Mononuclear cell (primary cell): ENCODE data around the gene RNFT2. TPM values are rescaled to one million over a fixed set of nuclear protein-coding genes. Genes with fewer than 3 reads are reported as not detected.
A peak's percentile ranks its signal among the peaks of the same experiment; 100 is the strongest.

ENCODE experiments used
- H3K27me3 ChIP-seq: 2 replicates; pipeline ENCODE4 v1.6.0; 2011; ENCODE audit warnings: low read length, control low read depth; ENCODE audit not compliant: insufficient read depth
- H3K4me1 ChIP-seq: 2 replicates; pipeline ENCODE4 v1.5.1; 2011; ENCODE audit warnings: mild to moderate bottlenecking, low read length, control low read depth; ENCODE audit not compliant: insufficient read depth
- H3K4me3 ChIP-seq: 2 replicates; pipeline ENCODE4 v1.5.1; 2011; ENCODE audit warnings: mild to moderate bottlenecking, low read length, moderate library complexity
- H3K9me3 ChIP-seq: 2 replicates; pipeline ENCODE4 v1.5.1; 2011; ENCODE audit warnings: low read depth, mild to moderate bottlenecking, control low read depth, low read length
- total RNA-seq: library from RNA; depleted of rRNA; stranded (reverse); fragments of >200 nt; gene quantifications from one replicate; pipeline ENCODE4 v1.2.3, GENCODE V29; 2012

Gene RNFT2
- total RNA-seq = 3.4 TPM

DNA sequence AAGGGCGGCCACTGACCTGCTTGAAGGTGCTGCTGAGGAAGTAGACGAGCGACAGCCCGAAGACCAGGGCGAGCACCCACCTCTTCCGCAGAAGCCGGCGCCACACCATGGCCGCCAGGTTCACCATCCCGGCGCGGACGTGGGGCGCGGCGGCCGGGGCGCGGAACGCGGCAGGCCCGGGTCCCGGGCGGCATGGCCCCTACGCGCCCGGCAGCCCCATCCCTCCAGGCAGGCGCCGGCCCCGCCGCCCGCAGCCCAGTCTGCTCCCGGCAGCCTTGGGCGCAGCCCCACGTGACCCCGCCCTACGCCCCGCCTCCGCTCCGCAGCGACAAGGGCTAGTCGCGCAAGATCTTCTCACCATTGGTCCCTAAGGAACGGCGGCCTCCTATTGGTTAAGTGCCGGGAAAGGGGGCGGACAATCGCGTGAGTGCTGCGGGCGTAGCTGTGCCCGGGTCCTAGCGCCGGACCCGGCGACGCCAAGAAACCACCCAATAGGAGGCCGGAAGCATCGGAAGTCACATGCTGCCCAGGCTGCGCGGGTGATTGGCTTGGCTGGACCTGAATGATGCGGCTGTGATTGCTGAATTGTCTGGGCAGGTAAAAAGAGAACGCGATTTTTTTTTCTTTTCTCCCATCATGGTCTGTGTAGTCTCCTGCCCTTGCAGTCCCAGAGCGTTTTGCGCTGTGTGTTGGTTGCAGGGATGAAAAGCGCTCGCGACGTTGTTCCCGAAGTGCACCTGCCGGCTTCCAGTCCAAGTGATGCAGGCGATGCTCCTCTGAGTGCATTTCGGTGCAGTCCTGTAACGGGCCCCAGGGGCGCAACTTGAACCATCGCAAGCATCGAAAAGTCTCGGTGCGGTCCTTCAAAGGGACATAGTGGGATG lies at the start of gene RNFT2, which contains the start of gene SPRING1:
TSS of gene RNFT2 (plus strand) at position 542 of the 884 bp plus-strand sequence. CDS start 2,183 bp downstream, outside the sequence.
TSS of gene SPRING1 (minus strand) at position 296 of the 884 bp plus-strand sequence. CDS start at position 127, 169 bp downstream.
- H3K4me3 ChIP-seq = peak within 1 kb of the TSS; percentile 82
- no peaks in the 10 kb centered on the region for H3K9me3 ChIP-seq
- no peaks in the 10 kb centered on the region for H3K27me3 ChIP-seq
- H3K4me1 ChIP-seq = peaks cover 24% of the 10 kb centered on the region

- Histone ChIP-seq H3K4me1 (peaks cover 34% of the 10 kb centered on the region), H3K4me3 (no peak overlapping the region), H3K9me3 (no peaks in the 10 kb centered on the region), H3K27me3 (peaks cover 3% of the 10 kb centered on the region)
Observed at GRCh38 chr12:116689521-116689920, 48.6 kb upstream of the RNFT2 start.

DNA sequence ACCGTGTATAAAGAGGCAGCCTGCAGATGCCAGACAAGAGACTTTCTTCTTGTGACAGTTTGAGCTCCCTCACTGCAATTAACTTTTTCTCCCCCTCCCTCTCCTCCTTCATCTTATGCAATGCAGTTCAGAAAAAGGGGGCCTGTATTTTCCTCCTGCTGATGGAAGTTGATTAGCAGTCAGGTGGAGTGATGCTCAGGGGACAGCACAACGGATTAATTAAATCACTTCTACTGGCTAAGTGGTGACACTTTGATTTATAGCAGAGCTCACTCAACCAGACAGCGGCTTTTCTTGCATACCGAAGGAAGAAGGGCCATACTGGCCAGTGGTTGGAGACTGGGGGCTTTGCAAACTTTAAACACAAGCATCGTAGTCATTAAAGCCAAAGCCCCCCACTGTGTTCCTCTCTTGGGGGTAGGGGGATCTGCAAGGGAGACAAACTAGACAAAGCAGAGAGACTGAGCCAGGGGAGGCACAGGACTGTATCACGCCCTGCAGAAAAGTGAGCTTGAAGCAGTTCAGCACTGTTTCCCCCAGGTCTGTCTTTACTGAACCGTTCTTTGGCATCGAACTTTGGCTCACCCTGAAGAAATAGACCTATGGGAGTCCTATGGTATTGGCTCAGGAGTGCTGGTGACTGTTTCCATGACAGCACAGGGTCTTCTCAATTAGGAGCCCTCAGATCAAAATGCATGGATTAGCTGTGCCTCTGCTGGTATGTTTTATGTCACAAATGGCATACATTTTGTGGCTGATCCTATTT lies 48.0 kb upstream of the RNFT2 start:
- H3K27me3 ChIP-seq = peaks cover 3% of the 10 kb centered on the region
- peaks cover 39% of the 10 kb centered on the region for H3K4me1 ChIP-seq
- no peaks in the 10 kb centered on the region for H3K9me3 ChIP-seq
- H3K4me3 ChIP-seq = no peak overlapping the region

- Histone ChIP-seq H3K27me3 (peaks cover 3% of the 10 kb centered on the region), H3K4me1 (peaks cover 42% of the 10 kb centered on the region), H3K9me3 (no peaks in the 10 kb centered on the region), H3K4me3 (no peak overlapping the region)
Observed at GRCh38 chr12:116691205-116691604, 46.9 kb upstream of the RNFT2 start.

- no peak overlapping the region for H3K4me3 ChIP-seq
- H3K4me1 ChIP-seq = peaks cover 42% of the 10 kb centered on the region
- H3K9me3 ChIP-seq = no peaks in the 10 kb centered on the region
- peaks cover 3% of the 10 kb centered on the region for H3K27me3 ChIP-seq
Observed at GRCh38 chr12:116691636-116692035, 46.5 kb upstream of the RNFT2 start.

- Histone ChIP-seq H3K9me3 (no peaks in the 10 kb centered on the region), H3K4me3 (no peak overlapping the region), H3K27me3 (peaks cover 3% of the 10 kb centered on the region), H3K4me1 (peaks cover 42% of the 10 kb centered on the region)
Observed at GRCh38 chr12:116692605-116693004, 45.5 kb upstream of the RNFT2 start.

DNA sequence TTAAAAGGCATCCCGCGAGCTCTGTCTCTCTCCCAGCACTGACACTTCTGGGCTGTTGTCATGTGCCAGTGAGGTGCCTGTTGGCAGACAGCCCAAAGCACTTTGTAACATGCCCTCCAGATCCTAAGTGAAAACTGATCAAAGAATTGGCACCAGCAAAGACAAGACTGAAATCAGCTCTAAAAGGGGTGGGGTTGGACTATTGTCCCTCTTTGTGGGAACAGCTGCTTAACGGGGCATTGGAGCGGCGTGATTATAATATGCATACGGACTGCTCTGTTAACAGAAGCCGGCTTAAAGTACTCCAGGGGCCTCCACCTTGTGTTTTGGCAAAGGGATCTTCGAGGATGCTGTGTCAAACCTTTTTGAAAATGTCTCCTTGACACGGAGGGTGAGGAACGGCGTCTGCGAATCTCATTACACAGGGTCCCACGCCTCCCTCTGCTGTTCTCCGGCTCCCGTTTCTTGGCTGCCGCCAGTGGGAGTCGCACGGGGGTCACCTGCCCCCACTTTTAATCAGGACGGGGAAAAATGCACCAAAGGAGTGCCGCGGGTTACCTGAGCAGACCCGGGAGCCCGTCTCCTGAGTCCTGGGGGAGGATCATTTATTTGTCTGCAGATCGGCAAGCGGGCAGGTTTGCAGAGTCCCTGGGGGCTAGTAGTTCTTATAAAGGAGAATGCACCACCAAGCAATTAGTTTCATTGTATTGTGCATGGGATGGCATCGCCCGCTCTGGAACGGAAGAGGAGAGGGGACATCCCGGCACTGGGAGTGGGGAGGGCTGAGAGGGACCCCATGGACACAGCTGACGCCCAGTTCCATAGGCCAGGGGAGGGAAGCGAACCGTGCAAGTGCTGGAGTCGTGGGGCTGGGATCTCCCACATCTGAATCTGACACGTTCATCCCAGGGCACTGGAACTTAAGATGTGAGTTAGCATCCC lies 44.6 kb upstream of the RNFT2 start:
- Histone ChIP-seq H3K4me3 (no peak overlapping the region), H3K27me3 (peaks cover 3% of the 10 kb centered on the region), H3K9me3 (no peaks in the 10 kb centered on the region), H3K4me1 (peaks cover 37% of the 10 kb centered on the region)

DNA sequence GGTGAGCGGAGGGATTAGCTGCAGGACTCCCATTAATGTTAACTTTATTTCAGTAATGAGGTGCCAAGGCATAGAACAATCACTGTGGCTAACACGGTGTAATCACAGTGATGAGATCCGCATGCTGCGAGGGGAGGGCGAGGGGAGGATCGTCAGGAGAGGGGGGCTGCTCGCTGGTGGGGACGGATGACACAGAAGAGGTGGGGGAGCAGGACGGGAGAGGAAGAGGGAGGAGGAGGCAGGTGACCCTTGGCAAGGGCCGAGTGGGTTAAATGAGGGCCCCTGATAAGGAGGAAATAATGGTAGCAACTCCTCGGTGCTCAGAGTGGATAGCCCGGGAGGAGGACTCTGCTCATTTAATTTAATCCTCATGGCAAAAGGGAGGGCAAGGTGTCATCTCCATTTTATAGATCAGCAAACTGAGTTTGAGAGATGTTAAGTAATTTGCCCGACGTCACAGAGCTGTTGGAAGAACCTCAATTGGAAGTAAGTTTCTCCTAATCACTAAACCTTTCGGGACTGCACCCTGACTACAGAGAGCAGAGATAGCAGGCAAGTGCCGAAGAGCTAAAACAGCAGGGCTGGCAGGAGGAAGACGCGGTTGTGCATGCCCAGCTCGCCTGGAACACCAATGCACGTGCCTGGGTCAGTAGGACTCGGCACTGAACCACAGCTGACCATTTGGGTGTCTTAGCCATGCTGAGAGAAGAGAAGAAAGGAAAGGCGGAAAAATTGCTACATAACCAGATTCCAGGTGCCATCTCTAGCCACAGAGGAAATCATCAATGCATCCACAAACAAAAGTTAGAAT lies 43.3 kb upstream of the RNFT2 start:
- H3K4me1 ChIP-seq = peaks cover 29% of the 10 kb centered on the region
- no peaks in the 10 kb centered on the region for H3K9me3 ChIP-seq
- no peak overlapping the region for H3K4me3 ChIP-seq
- H3K27me3 ChIP-seq = peaks cover 3% of the 10 kb centered on the region

DNA sequence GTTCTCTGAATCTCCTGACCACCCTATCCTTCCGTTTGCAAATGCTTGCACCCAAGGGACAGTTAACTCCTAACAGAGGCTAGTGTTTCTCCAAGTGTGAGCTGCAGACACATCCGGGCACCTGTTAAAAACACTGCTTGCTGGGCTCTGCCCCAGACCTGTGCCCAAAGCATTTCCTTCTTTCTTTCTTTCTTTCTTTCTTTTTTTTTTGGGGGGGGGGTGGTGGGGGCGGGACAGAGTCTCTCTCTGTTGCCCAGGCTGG lies 42.7 kb upstream of the RNFT2 start:
- no peaks in the 10 kb centered on the region for H3K9me3 ChIP-seq
- peaks cover 3% of the 10 kb centered on the region for H3K27me3 ChIP-seq
- peaks cover 23% of the 10 kb centered on the region for H3K4me1 ChIP-seq
- H3K4me3 ChIP-seq = no peak overlapping the region

GRCh38 chr12:116697305-116697704 lies 40.8 kb upstream of the RNFT2 start:
- no peaks in the 10 kb centered on the region for H3K9me3 ChIP-seq

GRCh38 chr12:116697716-116698115 lies 40.4 kb upstream of the RNFT2 start:
- peaks cover 18% of the 10 kb centered on the region for H3K4me1 ChIP-seq
- H3K27me3 ChIP-seq = peaks cover 3% of the 10 kb centered on the region
- H3K4me3 ChIP-seq = no peak overlapping the region
- no peaks in the 10 kb centered on the region for H3K9me3 ChIP-seq

More at GRCh38 chr12:116697305-116697704, 40.8 kb upstream of the RNFT2 start:
- Histone ChIP-seq H3K4me1 (peaks cover 22% of the 10 kb centered on the region), H3K27me3 (peaks cover 3% of the 10 kb centered on the region), H3K4me3 (no peak overlapping the region)

- H3K27me3 ChIP-seq = peaks cover 3% of the 10 kb centered on the region
Observed at GRCh38 chr12:116698116-116698515, 40.0 kb upstream of the RNFT2 start.

DNA sequence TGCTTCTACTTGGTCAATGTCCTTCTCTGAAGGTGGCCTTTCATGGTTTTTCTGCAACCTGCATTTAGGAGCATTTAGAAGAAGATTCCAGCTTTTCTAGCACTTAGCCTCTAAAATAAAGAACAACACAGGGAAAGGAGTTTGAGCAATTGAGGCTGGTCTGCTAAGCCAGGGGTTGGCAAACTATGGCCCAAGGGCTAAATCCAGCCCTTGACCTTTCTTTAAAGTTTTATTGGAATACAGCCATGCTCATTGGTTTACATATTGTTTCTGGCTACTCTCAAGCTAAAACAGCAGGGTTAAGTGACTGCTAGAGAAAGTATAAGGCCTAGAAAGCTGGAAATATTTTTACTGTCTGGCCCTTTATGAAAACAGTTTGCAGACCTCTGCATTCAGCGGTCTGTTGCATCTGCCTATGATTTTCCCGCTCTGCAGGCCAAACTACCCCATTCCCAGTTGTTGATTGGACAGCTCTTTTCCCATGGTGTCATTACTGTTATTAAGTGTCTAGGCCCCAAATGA lies 39.5 kb upstream of the RNFT2 start:
- peaks cover 9% of the 10 kb centered on the region for H3K4me1 ChIP-seq
- H3K9me3 ChIP-seq = no peaks in the 10 kb centered on the region
- no peak overlapping the region for H3K4me3 ChIP-seq
- peaks cover under 1% of the 10 kb centered on the region for H3K27me3 ChIP-seq

More at GRCh38 chr12:116698116-116698515, 40.0 kb upstream of the RNFT2 start:
- H3K4me3 ChIP-seq = no peak overlapping the region
- peaks cover 14% of the 10 kb centered on the region for H3K4me1 ChIP-seq
- no peaks in the 10 kb centered on the region for H3K9me3 ChIP-seq

GRCh38 chr12:116700066-116700465 lies 38.0 kb upstream of the RNFT2 start:
- H3K9me3 ChIP-seq = no peaks in the 10 kb centered on the region
- H3K4me1 ChIP-seq = peaks cover 4% of the 10 kb centered on the region
- no peaks in the 10 kb centered on the region for H3K27me3 ChIP-seq
- no peak overlapping the region for H3K4me3 ChIP-seq
